Keratinocyte (primary cell): ENCODE results near the gene FUCA1. TPM values are rescaled to one million over a fixed set of nuclear protein-coding genes. Genes with fewer than 3 reads are reported as not detected.

Source experiments
- DNase-seq: peaks from one replicate; pipeline ENCODE4 v3.0.0-alpha.2; 2011; ENCODE audit warnings: low read depth, missing footprints, low spot score
- FAIRE-seq: peaks from 2 replicates; lab custom pipeline; 2011; peaks lifted over from hg19 to GRCh38; lab: Jason Lieb, UNC
- H2AFZ ChIP-seq: 2 replicates; pipeline ENCODE4 v1.6.0; 2012; ENCODE audit warnings: low read length, control low read depth, inconsistent platforms; ENCODE audit not compliant: control insufficient read depth
- H3K27ac ChIP-seq: 2 replicates; pipeline ENCODE4 v1.5.1; 2011; ENCODE audit warnings: low read length; ENCODE audit not compliant: control insufficient read depth, insufficient read depth
- H3K27me3 ChIP-seq: 3 replicates; pipeline ENCODE4 v1.6.0; 2011; ENCODE audit warnings: low read length; ENCODE audit not compliant: control insufficient read depth, insufficient read depth; ENCODE audit errors: extremely low read depth
- H3K36me3 ChIP-seq, 2 experiments: 2 replicates in 1 of 2; 3 replicates in 1 of 2; pipeline ENCODE4 v1.5.1; 2011; ENCODE audit warnings: low read length in 2 of 2, mild to moderate bottlenecking in 1 of 2; ENCODE audit not compliant: control insufficient read depth in 2 of 2, insufficient read depth in 2 of 2; ENCODE audit errors: extremely low read depth in 1 of 2
- H3K4me1 ChIP-seq: 3 replicates; pipeline ENCODE4 v1.5.1; 2011; ENCODE audit warnings: low read length; ENCODE audit not compliant: control insufficient read depth, insufficient read depth; ENCODE audit errors: extremely low read depth
- H3K4me2 ChIP-seq: 3 replicates; pipeline ENCODE4 v1.6.0; 2011; ENCODE audit warnings: low read depth, low read length; ENCODE audit not compliant: control insufficient read depth, insufficient read depth; ENCODE audit errors: extremely low read depth
- H3K4me3 ChIP-seq, 3 experiments: fragments of 200-600 bp in 1 of 3; sonication (generic) in 1 of 3; 2 replicates in 2 of 3; 3 replicates in 1 of 3; pipeline ENCODE4 v1.5.1; 2011 to 2016; ENCODE audit warnings: low read length in 3 of 3, mild to moderate bottlenecking in 3 of 3, control low read depth in 2 of 3, inconsistent platforms in 1 of 3, low read depth in 1 of 3, mixed read lengths in 1 of 3, mixed run types in 1 of 3, moderate library complexity in 1 of 3; ENCODE audit not compliant: control insufficient read depth in 2 of 3, insufficient read depth in 2 of 3; ENCODE audit errors: extremely low read depth in 1 of 3
- H3K79me2 ChIP-seq: 2 replicates; pipeline ENCODE4 v1.6.0; 2012; ENCODE audit warnings: low read length; ENCODE audit not compliant: control insufficient read depth, insufficient read depth
- H3K9ac ChIP-seq: 3 replicates; pipeline ENCODE4 v1.6.0; 2011; ENCODE audit warnings: low read length; ENCODE audit not compliant: control insufficient read depth, insufficient read depth; ENCODE audit errors: extremely low read depth
- H3K9me1 ChIP-seq: 3 replicates; pipeline ENCODE4 v1.6.0; 2011; ENCODE audit warnings: low read length; ENCODE audit not compliant: control insufficient read depth, insufficient read depth; ENCODE audit errors: extremely low read depth
- H3K9me3 ChIP-seq: 2 replicates; pipeline ENCODE4 v1.5.1; 2012; ENCODE audit warnings: low read depth, low read length; ENCODE audit not compliant: control insufficient read depth
- H4K20me1 ChIP-seq: 3 replicates; pipeline ENCODE4 v1.6.0; 2011; ENCODE audit warnings: low read length; ENCODE audit not compliant: control insufficient read depth, insufficient read depth; ENCODE audit errors: extremely low read depth
- CTCF ChIP-seq, 3 experiments: IDR thresholded peaks in 1 of 3; conservative IDR thresholded peaks in 1 of 3; optimal IDR thresholded peaks in 1 of 3; 2 replicates in 2 of 3; 3 replicates in 1 of 3; pipeline versions ENCODE3 to v1.5.1; 2011; ENCODE audit warnings: low read length in 3 of 3, mild to moderate bottlenecking in 3 of 3, moderate library complexity in 2 of 3, control low read depth in 1 of 3, inconsistent platforms in 1 of 3; ENCODE audit not compliant: insufficient read depth in 2 of 3; ENCODE audit errors: extremely low read depth in 1 of 3
- EZH2 ChIP-seq: IDR thresholded peaks from one replicate; pipeline ENCODE4 v1.6.1; 2012; ENCODE audit warnings: inconsistent platforms, mild to moderate bottlenecking, low read length, moderate library complexity
- dilution Hi-C: fragments of 300-500 bp; cut with MboI; formaldehyde crosslinking; loops from one replicate; pipeline ENCODE4 v1.7.0; 2020; ENCODE audit warnings: low sequenced_read_pairs; ENCODE audit not compliant: extremely low pct_ligation_motif_present
- polyA plus RNA-seq, 5 experiments: library from polyadenylated mRNA; depleted of rRNA in 3 of 5; stranded (reverse) in 3 of 5; stranded (forward) in 1 of 5; unstranded in 1 of 5; fragments of >200 nt; gene quantifications; 1 replicate in 1 of 5; 2 replicates in 3 of 5; 3 replicates in 1 of 5; pipeline versions ENCODE4 v1.2.1 to v1.2.3, GENCODE V29; 2011 to 2012; ENCODE audit warnings: missing spikeins in 2 of 5, low read depth in 1 of 5, low replicate concordance in 1 of 5

The FUCA1 gene
- polyA plus RNA-seq, 1 donor (not counting 4 experiments of a cell fraction or from before 2014, with no cell fraction given), result 11.9 TPM

- H3K79me2 ChIP-seq, result no peaks in the 10 kb centered on the region
- H3K27ac ChIP-seq, result no peak overlapping the region
- no peak overlapping the region for H3K4me2 ChIP-seq
- peaks cover 21% of the 10 kb centered on the region for H3K27me3 ChIP-seq
- DNase-seq (no peak), FAIRE-seq (no peak)
- no peaks in the 10 kb centered on the region for H4K20me1 ChIP-seq
- no peak for TF ChIP-seq CTCF (optimal IDR thresholded peaks at IDR 0.05 in 1 of 3, IDR thresholded peaks at IDR 0.05 in 1 of 3, conservative IDR thresholded peaks at IDR 0.05 in 1 of 3; ENCODE audit: extremely low read depth in 1 of 3, insufficient read depth in 2 of 3, low read length in 3 of 3)
- no peak for TF ChIP-seq EZH2
- H3K9me3 ChIP-seq, result no peaks in the 10 kb centered on the region
- H3K36me3 ChIP-seq, result no peaks in the 10 kb centered on the region
- H3K4me3 ChIP-seq, result no peak overlapping the region
- no peaks in the 10 kb centered on the region for H3K4me1 ChIP-seq
- H3K9me1 ChIP-seq, result no peaks in the 10 kb centered on the region
- no peak overlapping the region for H2AFZ ChIP-seq
- H3K9ac ChIP-seq, result no peak overlapping the region
- dilution Hi-C loops, result no loop called here
These were observed 27.0 kb upstream of the FUCA1 start for GRCh38 chr1:23895082-23895481.

GRCh38 chr1:23889074-23889473 lies 21.0 kb upstream of the FUCA1 start:
- dilution Hi-C loops, result no loop called here

More at GRCh38 chr1:23889074-23889473, 21.0 kb upstream of the FUCA1 start:
- DNase-seq (no peak), FAIRE-seq (no peak)
- H3K4me3 ChIP-seq, result no peak overlapping the region
- H3K27me3 ChIP-seq, result peaks cover 3% of the 10 kb centered on the region
- no peak for TF ChIP-seq CTCF (optimal IDR thresholded peaks at IDR 0.05 in 1 of 3, IDR thresholded peaks at IDR 0.05 in 1 of 3, conservative IDR thresholded peaks at IDR 0.05 in 1 of 3; ENCODE audit: extremely low read depth in 1 of 3, insufficient read depth in 2 of 3, low read length in 3 of 3)
- TF ChIP-seq EZH2, result no peak
- no peak overlapping the region for H3K27ac ChIP-seq
- no peak overlapping the region for H3K9ac ChIP-seq
- H3K9me1 ChIP-seq, result no peaks in the 10 kb centered on the region
- no peak overlapping the region for H3K4me2 ChIP-seq
- H3K36me3 ChIP-seq, result no peaks in the 10 kb centered on the region
- H3K4me1 ChIP-seq, result no peaks in the 10 kb centered on the region
- no peaks in the 10 kb centered on the region for H3K9me3 ChIP-seq
- no peaks in the 10 kb centered on the region for H3K79me2 ChIP-seq
- no peaks in the 10 kb centered on the region for H4K20me1 ChIP-seq
- no peak overlapping the region for H2AFZ ChIP-seq
